Measurements from ENCODE around the gene PCDH9. TPM values are rescaled to one million over a fixed set of nuclear protein-coding genes. Genes with fewer than 3 reads are reported as not detected.

Gene PCDH9
- total RNA-seq, 2 donors from 2014 or later: 0.95 to 1.8 TPM

GRCh38 chr13:66940113-66940512 lies 290.0 kb downstream of the PCDH9 start:
- Histone ChIP-seq H3K4me1 (ENCODE audit: control insufficient read depth, insufficient read depth, low read length) (no peaks in the 10 kb centered on the region), H3K4me3 (ENCODE audit: low read length) (no peak overlapping the region), H3K9ac (ENCODE audit: extremely low read depth, low read length, poor library complexity, severe bottlenecking) (no peak overlapping the region), H3K27me3 (ENCODE audit: control insufficient read depth, insufficient read depth, low read length, poor library complexity, severe bottlenecking) (no peaks in the 10 kb centered on the region), H3K27ac (ENCODE audit: low read depth, low read length) (no peak overlapping the region), H3K9me3 (ENCODE audit: control insufficient read depth, low read length) (no peaks in the 10 kb centered on the region), H3K36me3 (ENCODE audit: control insufficient read depth, insufficient read depth, low read length) (no peaks in the 10 kb centered on the region)
- no peaks in the 10 kb centered on the region for H3K4me1 Mint-ChIP-seq
- TF ChIP-seq CTCF (conservative IDR thresholded peaks at IDR 0.05): no peak
- no peak overlapping the region for H3K27ac Mint-ChIP-seq
- WGBS, 2 experiments (ENCODE audit: insufficient coverage in 1 of 2, insufficient read length in 1 of 2): 94 to 100% methylated on average over 1 to 4 of the region's 4 CpGs
- H3K36me3 Mint-ChIP-seq (ENCODE audit: low read depth): no peaks in the 10 kb centered on the region
- no peaks in the 10 kb centered on the region for H3K27me3 Mint-ChIP-seq (ENCODE audit: insufficient read depth)
- H3K9me3 Mint-ChIP-seq: no peaks in the 10 kb centered on the region
- no peak overlapping the region for H3K4me3 Mint-ChIP-seq
- DNase-seq: no peak

- Mint-ChIP-seq H3K27me3 (ENCODE audit: insufficient read depth) (no peaks in the 10 kb centered on the region), H3K27ac (no peak overlapping the region), H3K9me3 (no peaks in the 10 kb centered on the region), H3K4me3 (no peak overlapping the region), H3K36me3 (ENCODE audit: low read depth) (no peaks in the 10 kb centered on the region), H3K4me1 (no peaks in the 10 kb centered on the region)
- H3K27me3 ChIP-seq (ENCODE audit: control insufficient read depth, insufficient read depth, low read length, poor library complexity, severe bottlenecking): no peaks in the 10 kb centered on the region
- H3K36me3 ChIP-seq (ENCODE audit: control insufficient read depth, insufficient read depth, low read length): no peaks in the 10 kb centered on the region
- H3K9me3 ChIP-seq (ENCODE audit: control insufficient read depth, low read length): no peaks in the 10 kb centered on the region
- H3K4me1 ChIP-seq (ENCODE audit: control insufficient read depth, insufficient read depth, low read length): no peaks in the 10 kb centered on the region
- WGBS, 2 experiments (ENCODE audit: insufficient coverage in 1 of 2, insufficient read length in 1 of 2): 85 to 97% methylated on average over 2 to 5 of the region's 5 CpGs
- H3K4me3 ChIP-seq (ENCODE audit: low read length): no peak overlapping the region
- no peak overlapping the region for H3K27ac ChIP-seq (ENCODE audit: low read depth, low read length)
- TF ChIP-seq CTCF (conservative IDR thresholded peaks at IDR 0.05): no peak
- DNase-seq: no peak
- H3K9ac ChIP-seq (ENCODE audit: extremely low read depth, low read length, poor library complexity, severe bottlenecking): no peak overlapping the region
Measured at GRCh38 chr13:66937423-66937822, 292.7 kb downstream of the PCDH9 start.

- Histone ChIP-seq H3K27ac (ENCODE audit: low read depth, low read length) (no peak overlapping the region), H3K4me1 (ENCODE audit: control insufficient read depth, insufficient read depth, low read length) (no peaks in the 10 kb centered on the region), H3K36me3 (ENCODE audit: control insufficient read depth, insufficient read depth, low read length) (no peaks in the 10 kb centered on the region), H3K9me3 (ENCODE audit: control insufficient read depth, low read length) (no peaks in the 10 kb centered on the region), H3K4me3 (ENCODE audit: low read length) (no peak overlapping the region), H3K9ac (ENCODE audit: extremely low read depth, low read length, poor library complexity, severe bottlenecking) (no peak overlapping the region), H3K27me3 (ENCODE audit: control insufficient read depth, insufficient read depth, low read length, poor library complexity, severe bottlenecking) (no peaks in the 10 kb centered on the region)
- Mint-ChIP-seq H3K27ac (no peak overlapping the region), H3K4me3 (no peak overlapping the region), H3K36me3 (ENCODE audit: low read depth) (no peaks in the 10 kb centered on the region), H3K4me1 (no peaks in the 10 kb centered on the region), H3K27me3 (ENCODE audit: insufficient read depth) (no peaks in the 10 kb centered on the region), H3K9me3 (no peaks in the 10 kb centered on the region)
- no peak for TF ChIP-seq CTCF (conservative IDR thresholded peaks at IDR 0.05)
- WGBS, 2 experiments (ENCODE audit: insufficient coverage in 1 of 2, insufficient read length in 1 of 2): 95 to 98% methylated on average over 6 to 7 of the region's 7 CpGs
- no peak for DNase-seq
Measured at GRCh38 chr13:66933994-66934393, 296.1 kb downstream of the PCDH9 start.
